Right ventricle myocardium superior (tissue), 1 donor: ENCODE measurements around the gene GPX3. TPM values are rescaled to one million over a fixed set of nuclear protein-coding genes. Genes with fewer than 3 reads are reported as not detected.

Experiments used
- ATAC-seq: fragments of 200-7000 bp; cut with Tn5 transposase; one replicate; pipeline ENCODE4 v1.9.1; 2020; ENCODE audit warnings: mild to moderate bottlenecking; ENCODE audit not compliant: poor library complexity
- DNase-seq: peaks from one replicate; pipeline ENCODE4 v3.0.0-alpha.2; 2020
- intact Hi-C: fragments of 100-400 bp; cut with DNase I; formaldehyde crosslinking; loops from one replicate; pipeline ENCODE4 v1.11.2; 2022
- total RNA-seq: library from RNA; stranded (reverse); fragmentation: NEBNext Ultra II Directional; extraction: Animal tissue kit (Norgen Biotek cat#: 25700); gene quantifications from one replicate; pipeline ENCODE4 v1.2.1, GENCODE V29; 2021
- donor health status: DM: no; HTN: yes; CAD: no; lungs with severe emphysema.

Gene GPX3
- total RNA-seq, 1 donor from 2014 or later, result 592 TPM

DNA sequence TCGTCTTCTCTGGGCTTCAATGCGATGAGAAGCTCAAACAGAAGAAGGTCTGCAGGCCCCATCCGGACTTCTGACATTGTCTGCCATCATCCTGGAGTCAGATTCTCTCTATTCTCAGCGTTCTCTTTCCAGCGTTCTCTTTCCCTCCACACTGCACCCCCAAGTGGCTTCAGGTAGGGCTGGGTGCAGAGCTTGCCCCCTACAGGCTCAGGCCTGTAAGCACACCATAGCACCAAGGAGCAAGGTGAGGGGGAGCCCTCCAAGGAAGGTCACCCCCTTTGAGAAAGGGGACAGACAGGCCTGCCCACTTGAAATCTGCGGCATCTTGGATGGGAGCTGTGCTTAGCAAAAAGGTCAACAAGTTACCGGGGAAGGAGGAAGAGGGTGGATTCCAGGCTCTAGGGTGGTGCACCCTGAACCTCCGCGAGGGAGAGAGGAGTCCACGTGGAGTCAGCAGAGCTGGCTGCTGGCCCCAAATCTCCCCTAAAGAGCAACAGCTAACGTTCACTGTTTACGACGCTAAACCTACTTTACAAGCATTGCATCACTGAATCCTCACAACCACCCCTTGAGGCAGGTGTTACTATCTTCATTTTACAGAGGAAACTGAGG is 27.5 kb downstream of the GPX3 start:
- DNase-seq (peak; percentile 47), ATAC-seq (peak; percentile 82)
- intact Hi-C loops, result loop anchor here (5.0 kb wide), 1 partner anchor 46 kb away; no protein-coding TSS in a partner anchor

DNA sequence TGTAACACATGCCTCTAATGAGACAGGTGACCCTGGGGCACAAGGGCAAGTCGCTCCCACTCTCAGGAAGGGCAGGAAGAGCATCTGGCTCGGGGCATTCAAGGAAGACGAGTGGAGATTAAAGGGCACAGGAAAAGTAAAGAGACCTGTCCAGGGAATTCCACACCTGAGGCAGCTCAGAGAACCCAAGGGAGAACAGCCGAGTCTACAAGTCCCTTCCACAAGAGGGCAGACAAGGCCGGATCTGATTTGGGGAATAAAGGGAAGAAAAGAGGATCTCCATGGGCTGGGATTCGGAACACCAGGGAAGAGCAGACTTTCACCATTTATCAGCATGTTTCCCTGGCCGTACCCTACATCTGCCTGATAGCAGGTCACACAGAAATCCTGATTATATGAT is 28.1 kb downstream of the GPX3 start:
- intact Hi-C loops, result loop anchor here (5.0 kb wide), 1 partner anchor 46 kb away; no protein-coding TSS in a partner anchor
- DNase-seq, result peak; percentile 20
- no peak for ATAC-seq

DNA sequence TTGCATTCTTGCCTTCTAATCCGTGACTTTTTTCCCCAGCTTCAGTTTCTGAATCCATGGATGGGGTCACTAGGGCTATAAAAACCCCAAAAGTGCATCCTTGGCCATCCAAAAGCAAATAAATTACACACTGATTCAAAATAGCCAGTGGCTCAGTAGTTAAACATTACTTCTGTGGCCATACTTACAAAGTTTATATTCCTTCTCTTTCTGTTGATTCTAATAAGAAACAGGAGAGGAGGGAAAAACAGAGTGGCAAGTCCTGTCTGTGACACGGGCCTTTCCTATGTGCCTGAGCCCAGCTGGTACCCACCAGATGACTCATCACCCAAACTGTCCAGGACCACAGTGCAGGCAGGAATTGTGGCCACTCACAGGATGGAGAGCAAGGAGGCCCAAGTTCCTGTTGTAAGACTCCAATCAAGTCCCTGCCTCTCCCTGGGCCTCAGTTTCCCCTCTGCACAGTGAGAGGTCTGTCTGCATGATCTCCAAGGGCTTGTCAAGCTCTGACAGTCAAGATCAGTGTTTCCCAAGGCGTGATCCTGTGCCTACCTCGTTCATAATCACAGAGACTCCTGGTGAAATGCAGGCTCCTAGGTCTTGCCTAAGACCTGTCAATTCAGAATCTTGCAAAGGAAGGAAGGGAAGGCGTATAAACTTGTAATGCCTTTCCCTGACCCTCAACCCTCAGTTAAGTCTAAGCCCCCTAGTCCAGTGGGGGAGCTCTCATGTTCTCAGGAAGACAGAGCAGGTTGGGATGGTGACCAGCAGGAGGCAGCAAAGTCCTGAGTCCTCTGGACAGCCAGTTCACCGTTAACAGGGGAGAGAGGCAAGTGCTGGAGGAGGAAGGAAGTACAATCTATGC is 30.9 kb downstream of the GPX3 start:
- intact Hi-C loops, result loop anchor here (1.0 kb wide), 1 partner anchor 64 kb away; no protein-coding TSS in a partner anchor
- ATAC-seq, result peak; percentile 85
- DNase-seq, result peak; percentile 89

DNA sequence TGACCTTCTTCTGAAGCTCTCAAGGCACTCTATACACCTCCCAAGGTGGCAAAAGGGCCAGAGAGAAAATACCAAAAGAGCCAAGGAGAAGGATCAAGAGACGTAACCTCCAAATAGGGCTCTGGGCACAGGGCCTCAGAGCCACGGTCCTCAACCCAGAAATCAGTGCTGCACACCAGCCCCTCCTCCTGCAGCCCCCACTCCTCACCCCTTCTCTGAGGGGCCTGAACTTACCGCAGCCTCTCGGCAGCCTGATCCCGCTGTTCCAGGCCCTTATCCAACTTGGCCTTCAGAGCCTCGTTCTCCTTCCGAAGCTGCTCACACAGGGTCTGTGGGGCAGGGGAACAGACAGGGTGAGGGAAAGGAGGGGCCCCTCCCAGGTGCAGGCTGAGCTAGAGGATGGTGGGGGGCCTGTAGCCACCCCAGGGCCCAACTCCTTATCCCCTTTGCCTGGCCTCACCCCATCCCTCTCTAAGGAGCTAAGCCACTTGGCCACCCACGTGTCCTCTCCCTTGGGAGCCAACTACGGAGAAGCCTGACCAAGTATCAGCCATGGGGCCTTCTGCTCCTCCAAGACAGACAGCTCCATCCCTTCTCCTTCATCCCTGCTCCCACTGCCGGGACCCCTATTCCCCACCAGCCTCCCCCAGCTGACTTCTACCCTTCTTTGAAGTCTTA is 31.7 kb downstream of the GPX3 start:
- intact Hi-C loops, result loop anchor here (1.0 kb wide), 1 partner anchor 63 kb away; no protein-coding TSS in a partner anchor
- ATAC-seq (peak; percentile 10), DNase-seq (no peak)

DNA sequence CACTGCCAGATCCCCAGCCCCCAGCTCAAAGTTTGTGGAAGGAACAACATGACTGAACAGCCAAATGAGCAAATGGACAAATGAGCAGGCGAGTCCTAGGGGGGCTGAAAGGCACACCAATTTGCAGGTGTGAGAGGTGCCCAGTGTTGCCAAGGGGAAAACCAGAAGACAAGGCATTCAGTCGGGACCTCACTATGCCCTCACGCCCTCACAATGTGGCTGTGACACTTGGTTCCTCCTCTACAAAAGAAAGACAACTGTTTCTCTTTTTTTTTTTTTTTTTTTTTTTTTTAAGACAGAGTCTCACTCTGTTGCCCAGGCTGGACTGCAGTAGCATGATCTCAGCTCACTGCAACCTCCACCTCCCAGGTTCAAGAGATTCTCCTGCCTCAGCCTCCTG is 32.4 kb downstream of the GPX3 start:
- ATAC-seq (no peak), DNase-seq (no peak)
- intact Hi-C loops, result no loop called here

DNA sequence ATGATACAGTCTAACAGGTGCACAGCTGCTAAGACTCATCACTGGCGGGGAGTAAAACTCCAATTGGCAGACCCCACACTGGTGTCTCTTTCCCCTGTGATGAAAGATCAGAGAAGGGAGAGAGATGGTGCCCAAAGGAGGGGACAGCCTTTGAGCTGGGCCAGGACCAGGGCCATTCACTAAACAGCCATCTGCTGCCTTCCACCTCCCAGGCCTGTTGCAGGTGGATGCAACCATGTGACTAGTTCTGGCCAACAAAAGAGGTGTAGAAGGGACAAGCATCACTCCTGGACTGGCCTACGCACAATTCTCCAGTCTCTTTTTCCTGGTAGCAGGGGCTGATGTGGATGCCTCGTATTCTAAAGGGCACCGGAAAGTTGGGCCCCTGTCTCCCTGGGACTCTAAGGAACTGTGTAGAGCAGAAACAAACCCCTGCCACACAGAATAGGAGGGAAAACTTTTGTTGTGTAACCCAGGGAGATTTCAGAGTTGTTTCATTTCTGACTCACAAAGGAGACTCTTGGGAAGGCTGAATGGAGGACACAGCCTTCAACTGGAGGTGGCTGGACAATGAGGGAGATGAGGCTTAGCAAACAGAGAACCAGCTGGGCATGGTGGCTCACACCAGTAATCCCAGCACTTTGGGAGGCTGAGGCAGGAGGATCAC is 33.5 kb downstream of the GPX3 start:
- ATAC-seq (no peak), DNase-seq (no peak)
- intact Hi-C loops, result no loop called here

DNA sequence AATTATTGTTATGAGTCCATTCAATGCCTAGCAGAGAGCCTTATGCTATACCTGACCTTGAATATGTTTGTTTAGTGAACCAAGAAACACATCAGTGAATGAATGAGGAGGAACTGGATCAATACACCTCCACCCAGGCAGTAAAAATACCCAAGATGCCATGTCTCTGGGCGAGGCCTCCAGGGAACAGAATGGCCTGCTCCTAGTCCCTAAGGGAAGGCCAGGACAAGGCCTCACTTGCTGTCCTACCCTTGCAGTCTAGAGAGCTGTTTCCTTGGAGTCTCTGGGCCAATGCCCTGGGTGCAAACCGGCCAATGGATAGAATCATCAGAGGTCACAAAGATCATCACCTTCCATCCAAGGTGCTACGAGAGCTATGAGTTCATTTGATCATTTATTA is 34.3 kb downstream of the GPX3 start:
- DNase-seq, result no peak
- intact Hi-C loops, result no loop called here
- ATAC-seq, result no peak

DNA sequence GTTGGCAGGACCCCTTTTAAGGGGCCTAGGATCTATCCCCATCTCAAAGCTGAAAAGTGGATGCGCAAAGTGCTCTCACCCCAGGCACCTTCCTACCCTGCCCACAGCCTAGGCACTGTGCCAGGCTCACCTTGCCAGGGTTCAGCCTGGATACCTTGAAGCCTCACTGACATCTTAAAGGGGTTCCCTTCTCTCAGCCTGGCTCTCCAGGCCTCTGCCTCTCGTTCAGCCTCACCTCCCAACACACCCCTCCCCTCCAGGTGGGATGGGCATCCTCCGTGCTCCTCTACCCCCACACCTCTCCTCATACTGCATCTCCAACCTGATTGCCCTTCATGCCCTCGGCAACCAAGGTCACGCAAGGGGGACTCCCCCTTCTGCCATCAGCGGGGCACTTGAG is 34.9 kb downstream of the GPX3 start:
- DNase-seq (no peak), ATAC-seq (no peak)
- intact Hi-C loops, result no loop called here

DNA sequence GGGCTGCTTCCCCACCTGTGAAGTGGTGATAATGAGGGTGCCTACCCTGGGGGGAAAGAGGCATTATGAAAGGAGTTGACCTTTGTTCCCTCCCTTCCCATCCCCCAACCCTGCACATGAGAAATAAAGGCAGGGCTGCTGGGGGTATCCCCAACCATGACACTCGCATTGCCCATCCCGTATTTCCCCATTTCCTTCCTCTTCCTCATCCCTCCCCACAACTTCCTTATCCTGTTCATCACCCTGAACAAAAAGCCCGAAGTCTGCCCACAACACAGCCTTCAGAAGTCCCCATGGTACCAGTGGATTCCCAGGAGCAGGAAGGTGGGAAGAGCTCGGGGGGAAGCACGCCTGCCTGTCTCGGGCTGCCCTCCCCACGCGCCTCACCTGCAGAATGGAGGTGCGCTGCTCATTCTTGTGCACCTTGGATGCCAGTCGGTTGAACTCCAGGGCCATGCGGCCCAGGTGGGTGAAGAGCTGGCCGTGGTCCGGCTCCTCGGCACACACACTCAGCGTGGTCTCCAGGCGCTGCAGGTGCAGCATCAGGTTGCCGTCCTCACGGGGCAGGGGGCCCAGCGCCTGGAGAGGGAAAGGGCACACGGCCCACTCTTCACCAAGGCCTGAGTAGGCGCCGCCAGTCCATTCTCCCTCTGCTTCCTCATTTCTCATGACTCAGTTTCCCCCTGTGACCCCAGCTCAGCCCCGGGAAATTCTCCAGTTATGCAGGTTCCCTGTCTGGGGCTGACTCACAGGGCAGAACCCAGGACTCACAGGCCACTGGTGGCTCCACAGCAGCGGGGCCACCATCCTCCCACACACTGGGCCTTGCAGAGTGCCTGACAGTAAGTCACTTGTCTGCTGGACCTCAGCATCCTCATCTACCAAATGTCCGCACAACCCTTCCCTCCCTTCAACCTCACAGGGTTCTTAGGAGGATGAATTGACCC is 36.3 kb downstream of the GPX3 start:
- intact Hi-C loops, result no loop called here

DNA sequence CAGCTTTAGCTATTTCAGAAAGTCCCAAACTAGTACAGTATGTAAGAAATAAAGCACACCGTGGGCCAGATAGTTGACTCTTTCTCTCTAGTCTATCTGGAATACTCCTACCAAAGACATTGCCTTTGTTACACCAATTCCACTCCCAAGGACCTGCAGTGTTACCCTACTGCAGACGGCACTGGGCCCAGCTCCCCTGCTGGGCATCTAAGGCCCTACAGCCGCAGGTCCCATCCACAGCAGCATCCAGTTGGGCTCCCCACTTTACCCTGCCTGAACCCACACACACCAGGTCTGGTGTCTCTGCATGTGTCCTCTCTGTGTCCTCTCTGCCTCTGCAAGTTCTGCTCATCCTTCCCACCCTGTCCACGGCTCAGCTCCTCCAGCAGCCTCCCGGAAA is 37.9 kb downstream of the GPX3 start:
- intact Hi-C loops, result no loop called here
- DNase-seq, result no peak
- ATAC-seq, result no peak

More for the DNA sequence above, 36.3 kb downstream of the GPX3 start:
- ATAC-seq (no peak), DNase-seq (no peak)

DNA sequence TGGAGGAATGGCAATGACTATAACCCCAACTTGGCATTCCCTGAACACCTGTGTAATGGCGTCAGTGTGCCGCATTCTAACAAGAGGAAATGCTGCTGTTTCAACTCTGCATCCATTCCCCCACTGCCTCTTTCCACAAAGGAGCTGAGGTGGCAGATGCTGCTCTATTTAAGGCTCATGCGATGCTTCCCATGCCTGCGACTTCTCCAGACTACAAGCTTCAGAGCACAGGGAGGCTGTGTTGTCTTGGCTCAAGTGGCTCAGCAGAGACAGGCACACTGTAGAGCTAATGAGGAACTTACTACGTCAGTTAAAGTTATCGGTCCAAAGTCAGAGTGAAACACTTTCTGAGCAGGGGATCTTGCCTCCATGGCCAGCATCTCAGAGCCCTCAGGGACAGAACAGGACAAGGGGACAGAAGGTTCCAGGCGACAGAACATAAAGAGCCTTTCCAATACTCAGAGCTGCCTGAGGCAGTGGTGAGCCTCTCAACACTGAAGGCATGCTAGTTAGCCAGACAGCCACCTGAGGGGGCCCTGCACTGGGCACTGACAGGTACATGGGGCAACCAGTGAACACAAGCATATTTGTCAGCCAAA is 38.6 kb downstream of the GPX3 start:
- ATAC-seq (peak; percentile 17), DNase-seq (no peak)
- intact Hi-C loops, result no loop called here

DNA sequence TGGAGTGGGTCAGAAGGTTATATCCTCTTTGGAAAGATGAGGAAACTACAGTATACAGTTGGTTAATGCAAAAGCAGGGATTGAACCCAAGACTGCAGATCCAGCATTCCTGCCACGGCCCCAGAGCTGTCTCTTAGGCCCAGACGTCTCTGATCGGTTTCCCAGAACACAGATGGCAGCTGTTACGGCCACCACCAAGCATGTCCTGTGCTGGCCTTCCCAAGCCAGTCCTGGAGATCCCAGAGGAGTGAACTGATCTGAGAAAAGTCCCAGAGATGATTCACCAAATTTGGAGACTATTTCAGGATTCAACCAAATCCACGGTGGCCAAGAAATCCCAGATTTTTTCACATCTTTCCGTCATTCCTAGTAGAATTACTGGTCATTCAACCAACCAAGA is 40.4 kb downstream of the GPX3 start:
- ATAC-seq (no peak), DNase-seq (no peak)
- intact Hi-C loops, result no loop called here

DNA sequence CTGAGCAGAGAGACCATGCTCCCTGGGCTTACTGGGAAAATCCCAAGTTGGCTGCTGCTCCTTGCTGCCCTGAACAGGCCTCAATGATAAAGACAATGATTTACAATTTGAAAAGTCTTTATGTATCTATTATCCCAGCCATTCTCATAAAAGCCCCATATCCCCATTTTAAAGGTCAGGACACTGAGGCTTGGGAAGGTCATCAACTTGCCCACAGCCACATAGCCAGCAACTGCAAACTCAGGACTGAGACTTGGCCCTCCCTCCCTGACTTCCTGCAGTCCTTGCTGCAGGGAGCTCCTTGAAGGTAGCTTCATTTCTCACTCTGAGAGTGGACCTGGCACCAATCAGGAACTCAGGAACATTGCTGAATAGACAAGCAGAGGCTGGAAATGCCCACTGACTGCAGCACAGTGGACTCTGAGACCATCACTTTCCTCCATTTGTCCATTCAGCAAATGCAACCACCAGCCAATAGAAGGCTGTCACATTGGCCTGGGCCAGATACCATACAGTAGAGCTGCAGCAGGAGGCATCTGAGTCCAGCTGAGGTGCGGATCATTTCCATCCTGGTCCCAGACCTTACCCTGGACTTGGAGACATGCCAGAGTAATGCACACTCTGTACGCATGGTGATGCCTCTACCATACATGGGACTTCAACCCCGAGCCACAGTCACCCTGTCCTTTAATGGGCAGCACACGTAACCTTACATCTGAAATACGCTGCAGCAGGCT is 42.2 kb downstream of the GPX3 start:
- intact Hi-C loops, result no loop called here
- ATAC-seq (peak; percentile 3), DNase-seq (no peak)

DNA sequence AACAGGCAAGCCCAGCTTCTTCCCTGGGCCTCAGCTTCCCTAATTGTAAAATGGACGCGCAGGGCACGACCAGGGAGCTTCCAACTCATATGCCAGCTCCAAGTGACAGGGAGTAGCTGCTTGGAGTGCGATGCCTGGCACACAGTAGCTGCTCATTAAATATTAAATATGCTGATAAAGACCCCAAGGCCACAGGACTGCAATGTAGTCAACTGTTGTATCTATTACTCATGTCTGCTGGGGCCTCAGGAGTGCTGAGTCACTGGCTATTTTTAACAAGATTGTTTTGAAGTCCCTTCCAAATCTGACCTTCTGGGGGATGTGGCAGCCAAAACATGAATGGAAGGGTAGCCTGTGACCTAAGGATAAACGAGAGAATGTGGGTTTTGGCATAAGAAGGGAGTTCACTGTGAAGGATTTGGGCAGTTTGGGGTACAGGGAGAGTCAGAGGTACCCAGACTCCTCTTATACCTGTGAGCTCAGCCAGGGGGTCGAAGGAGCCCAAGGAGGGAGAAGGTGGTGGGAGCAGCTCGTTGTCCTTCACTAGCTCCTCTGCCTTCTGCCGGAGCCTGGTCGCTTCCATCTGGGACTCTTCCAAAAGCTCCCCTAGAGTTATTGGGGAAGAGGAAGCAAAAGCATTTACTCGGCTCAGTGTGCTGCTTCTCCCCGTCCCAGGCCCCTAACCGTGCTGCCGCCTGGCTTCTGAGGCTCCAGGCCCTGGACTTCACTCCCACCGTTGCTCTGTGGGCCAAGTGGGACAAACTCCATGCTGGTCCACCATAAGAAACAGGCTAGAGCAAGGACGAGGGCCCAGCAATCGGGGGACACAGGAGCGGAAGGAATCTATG is 43.0 kb downstream of the GPX3 start:
- ATAC-seq, result peak; percentile 73
- intact Hi-C loops, result no loop called here
- no peak for DNase-seq

DNA sequence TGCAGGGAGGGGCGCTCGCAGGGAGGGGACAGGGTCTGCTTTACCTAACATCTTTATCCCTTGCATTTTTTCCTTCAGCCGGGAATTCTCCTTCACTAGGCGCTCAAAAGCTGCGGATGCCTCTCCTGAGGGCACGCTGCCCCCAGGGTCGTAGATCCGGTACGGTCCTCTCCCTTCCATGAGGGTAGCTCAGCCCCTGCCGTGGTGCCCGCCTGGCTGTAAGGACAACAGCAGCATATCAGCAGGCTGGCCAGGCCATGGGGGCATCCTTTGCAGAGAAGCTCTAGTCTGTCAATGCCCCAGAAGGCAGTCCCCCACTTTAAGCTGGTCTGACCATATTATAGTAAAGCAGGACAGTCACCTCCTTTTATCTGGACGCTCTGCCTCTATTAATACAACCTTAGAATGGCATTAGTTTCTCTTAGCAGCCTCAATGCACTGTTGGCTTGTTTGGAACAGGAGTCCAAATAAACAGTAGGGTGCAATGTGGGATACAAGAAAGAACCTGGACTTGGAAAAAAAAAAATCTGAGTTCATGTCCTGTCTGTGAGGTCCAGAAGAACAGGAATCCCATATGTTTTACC is 44.6 kb downstream of the GPX3 start:
- intact Hi-C loops, result no loop called here
- DNase-seq, result no peak
- no peak for ATAC-seq

DNA sequence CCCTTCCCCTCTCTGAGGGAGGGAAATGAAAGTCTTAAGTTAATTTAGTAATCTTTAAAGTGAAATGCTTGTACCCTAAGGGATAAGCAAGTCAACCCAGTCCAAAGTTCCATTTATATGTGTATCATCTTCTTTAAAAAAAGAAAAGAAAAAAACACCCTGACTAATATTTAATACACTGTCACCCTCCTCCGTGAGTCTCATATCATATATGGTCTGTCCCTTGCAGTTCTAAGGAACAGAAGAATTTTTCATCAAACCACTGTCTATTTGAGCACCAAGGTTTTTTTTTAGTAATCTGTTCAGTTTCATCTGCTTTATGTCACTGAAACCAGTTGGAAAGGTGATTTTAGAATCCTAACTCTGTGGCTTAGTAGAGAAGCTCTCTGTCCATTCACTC is 45.2 kb downstream of the GPX3 start:
- intact Hi-C loops, result no loop called here
- DNase-seq, result no peak
- ATAC-seq, result no peak
